NK-92 (cell line): ENCODE data around the gene PRSS12.
"Not testable (repeated sequence)": the region's sequence is repeated elsewhere in the genome, so short reads cannot be mapped to it uniquely, and the experiment has no call there.

Source experiments
- DNase-seq: peaks from one replicate; lab custom pipeline; 2025; ENCODE audit not compliant: unreplicated experiment; lab: John Stamatoyannopoulos, UW

Gene PRSS12

DNA sequence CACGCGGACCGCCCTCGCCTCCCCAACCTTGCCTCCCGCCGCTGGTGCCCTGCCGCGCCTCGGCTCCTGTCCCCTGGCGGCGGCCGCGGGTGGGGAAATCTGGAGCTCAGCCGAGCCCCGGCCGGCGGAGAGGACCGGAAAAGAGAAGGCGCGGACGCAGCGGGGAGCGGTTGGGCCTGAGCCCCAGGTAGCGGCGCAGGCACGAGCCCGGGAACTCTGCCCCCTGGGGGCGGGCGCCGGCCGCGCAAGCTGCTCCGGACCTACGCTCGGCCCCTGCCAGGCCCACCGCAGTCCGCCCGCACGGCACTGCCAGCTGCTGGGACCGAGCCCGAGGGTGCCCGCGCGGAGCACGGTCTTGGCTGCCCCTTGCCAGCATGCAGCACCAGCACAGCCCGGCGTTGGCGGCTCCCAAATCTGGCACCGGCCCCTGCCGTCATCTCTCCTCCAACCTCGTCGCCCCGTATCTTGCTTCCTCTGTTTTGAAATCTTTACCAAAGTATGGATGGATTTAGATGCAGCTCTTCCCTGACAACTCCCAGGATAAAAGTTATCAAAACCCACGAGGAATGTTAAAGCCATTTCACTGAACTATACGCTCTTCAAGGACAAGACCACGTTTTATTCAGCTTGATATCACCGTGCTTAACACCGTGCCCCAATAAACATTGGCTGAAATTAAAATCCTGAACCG lies at the start of gene PRSS12:
Gene PRSS12 (minus strand): TSS at position 161 of the 691 bp plus-strand sequence. CDS start 283 bp downstream, outside the sequence.
- DNase-seq = no peak

DNA sequence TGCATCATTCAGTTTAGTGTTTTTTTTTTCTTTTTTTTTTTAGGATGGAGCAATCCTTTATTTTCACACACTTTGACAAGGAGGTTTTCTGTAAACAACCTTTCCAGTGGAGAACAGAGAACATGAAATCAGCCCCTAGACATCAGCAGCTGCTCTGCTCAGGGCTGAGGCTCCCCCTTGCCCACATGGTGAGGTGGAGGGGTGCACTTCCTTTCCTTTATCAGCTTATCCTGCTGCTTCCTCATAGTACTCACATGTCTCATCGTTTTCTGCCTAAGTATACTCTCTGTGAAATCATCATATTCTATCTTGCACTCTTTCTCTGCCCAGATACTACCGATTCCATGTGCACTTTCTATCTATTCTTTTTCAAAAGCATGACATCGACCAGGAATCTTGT lies 47.6 kb upstream of the PRSS12 start:
- no peak for DNase-seq

GRCh38 chr4:118399883-118400282 lies 47.1 kb upstream of the PRSS12 start:
- not testable (repeated sequence) for DNase-seq

DNA sequence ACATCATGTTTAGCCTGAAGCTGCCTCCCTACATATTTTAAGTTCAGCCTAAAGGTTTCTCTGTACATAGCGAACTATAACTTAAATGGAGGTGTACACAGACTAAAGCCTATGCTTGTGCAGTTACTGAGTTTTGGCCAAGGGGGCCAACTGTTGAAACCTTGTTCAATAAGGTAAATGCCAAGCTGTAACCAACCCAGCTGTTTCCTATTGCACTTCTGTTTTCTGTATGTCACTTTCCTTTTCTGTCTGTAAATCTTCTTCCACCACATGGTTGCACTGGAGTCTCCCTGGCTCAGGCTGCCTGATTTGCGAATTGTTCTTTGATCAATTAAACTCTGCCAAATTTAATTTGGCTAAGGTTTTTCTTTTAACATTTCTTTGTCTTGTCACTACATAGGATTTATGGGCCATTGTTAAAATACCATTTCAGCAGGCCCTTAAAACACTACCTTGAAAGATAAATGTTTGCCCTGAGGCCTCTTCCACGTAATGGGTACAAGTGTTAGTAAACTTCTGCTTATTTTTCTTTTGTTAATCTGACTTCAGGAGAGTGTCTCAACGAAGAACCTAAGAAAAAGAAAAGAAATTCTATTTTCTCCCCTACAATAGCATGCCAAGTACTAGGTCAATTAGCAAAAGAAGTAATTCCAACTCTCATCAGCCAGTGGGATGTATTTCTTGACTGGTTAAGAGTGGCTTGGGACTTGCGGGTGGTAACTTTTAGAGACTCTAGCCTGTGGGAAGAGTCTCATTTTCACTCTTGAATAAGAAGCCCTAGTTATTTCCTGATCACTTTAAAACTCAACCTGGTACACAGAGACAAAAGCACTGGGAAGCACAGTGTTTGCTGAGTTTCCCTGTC lies 45.7 kb upstream of the PRSS12 start:
- no peak for DNase-seq

DNA sequence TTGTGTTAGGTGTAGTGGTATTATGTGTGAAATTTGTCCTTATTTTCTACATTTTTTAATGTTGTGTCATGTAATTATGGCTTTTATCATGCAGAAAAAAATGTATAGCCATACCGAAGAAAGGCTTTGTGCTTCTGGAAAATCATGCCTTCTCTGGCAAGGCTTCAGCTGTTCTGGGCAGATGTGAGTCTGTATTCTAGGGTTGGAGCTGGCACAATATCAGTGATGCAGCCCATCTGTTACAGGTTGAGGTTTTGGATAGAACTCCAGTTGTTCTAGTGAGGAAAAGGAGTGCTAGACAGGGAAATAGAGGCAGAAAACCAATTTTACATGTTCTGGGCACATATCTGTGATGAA lies 44.8 kb upstream of the PRSS12 start:
- no peak for DNase-seq

GRCh38 chr4:118396881-118397622 lies 44.2 kb upstream of the PRSS12 start:
- DNase-seq = no peak

- DNase-seq = no peak
Observed at GRCh38 chr4:118395057-118395644, 42.3 kb upstream of the PRSS12 start.

DNA sequence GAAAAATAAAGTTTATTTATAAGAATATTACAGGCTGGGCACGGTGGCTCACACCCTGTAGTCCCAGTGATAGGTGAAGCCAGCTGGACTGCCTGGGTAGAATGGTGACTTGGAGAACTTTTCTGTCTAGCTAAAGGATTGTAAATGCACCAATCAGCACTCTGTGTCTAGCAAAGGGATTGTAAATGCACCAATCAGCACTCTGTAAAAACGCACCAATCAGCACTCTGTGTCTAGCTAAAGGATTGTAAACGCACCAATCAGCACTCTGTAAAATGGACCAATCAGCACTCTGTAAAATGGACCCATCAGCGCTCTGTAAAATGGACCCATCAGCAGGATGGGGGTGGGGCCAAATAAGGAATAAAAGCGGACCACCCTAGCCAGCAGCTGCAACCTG lies 39.7 kb upstream of the PRSS12 start:
- DNase-seq = not testable (repeated sequence)

- no peak for DNase-seq
Observed at GRCh38 chr4:118390121-118390520, 37.3 kb upstream of the PRSS12 start.

GRCh38 chr4:118389721-118390120 lies 36.9 kb upstream of the PRSS12 start:
- DNase-seq = no peak

DNA sequence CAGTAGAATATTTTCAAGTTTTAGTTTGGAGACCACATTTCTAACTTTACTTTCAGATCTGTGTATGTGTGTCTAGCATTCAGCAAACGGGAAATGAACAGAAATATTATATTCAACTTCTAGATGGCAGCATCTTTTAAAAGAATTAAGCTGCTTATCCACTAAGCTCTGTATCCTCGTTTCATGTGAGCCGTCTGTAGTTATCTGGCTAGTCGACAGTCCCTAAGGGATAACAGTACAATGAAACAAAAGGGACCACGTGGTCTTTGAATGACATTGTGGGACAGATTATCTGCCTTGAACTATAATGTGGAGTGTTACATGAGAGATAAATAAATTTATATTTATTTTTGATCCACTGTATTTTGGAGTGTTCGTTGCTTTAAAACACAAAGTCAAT lies 35.8 kb upstream of the PRSS12 start:
- no peak for DNase-seq

GRCh38 chr4:118381902-118382301 lies 29.1 kb upstream of the PRSS12 start:
- no peak for DNase-seq

DNA sequence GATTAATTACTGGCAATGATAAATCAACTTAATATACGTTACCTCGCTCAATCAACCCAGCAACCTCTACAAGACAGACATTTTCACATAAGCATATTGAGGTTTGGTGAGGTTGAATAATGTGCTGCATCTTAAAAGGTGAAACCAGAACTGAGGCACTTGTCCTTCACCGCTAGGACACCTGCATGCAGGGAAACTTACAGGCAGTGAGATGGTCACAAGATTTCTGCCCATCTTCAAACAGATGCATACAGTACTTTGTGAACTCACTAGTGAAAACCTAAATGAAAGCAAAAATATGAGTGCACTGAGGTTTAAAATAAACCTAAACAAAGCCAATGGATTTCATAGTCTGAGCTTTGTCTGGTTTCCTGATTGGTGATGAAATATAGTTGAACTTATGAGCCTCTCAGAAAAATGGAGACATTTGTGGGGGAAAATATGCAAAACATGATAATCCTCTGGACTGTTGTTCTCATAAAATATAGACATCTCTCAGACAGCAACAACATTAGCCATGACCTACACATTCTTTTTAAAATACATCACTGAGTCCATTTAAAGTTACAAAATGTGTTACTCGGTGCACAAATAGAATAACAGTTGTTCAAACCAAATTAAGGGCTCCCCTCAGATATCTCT lies 20.9 kb upstream of the PRSS12 start:
- DNase-seq = no peak

GRCh38 chr4:118372251-118372650 lies 19.4 kb upstream of the PRSS12 start:
- DNase-seq = no peak

DNA sequence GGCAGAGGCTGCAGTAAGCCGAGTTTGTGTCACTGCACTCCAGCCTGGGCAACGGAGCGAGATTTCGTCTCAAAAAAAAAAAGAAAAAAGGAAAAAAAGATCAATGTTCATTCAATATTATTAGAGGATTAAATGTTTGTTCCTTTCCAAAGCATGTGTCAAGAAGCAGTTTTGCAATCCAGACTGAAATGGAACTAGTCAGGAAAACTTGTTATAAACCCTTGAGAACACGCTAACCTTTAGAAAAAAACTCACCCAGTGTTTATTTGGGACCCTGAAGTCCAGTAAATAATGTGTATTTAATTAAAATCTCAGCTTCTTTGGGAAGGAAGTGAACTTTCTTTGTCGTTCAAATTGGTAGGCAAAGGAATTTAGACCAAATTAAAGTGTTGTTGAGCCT lies 16.4 kb upstream of the PRSS12 start:
- no peak for DNase-seq

DNA sequence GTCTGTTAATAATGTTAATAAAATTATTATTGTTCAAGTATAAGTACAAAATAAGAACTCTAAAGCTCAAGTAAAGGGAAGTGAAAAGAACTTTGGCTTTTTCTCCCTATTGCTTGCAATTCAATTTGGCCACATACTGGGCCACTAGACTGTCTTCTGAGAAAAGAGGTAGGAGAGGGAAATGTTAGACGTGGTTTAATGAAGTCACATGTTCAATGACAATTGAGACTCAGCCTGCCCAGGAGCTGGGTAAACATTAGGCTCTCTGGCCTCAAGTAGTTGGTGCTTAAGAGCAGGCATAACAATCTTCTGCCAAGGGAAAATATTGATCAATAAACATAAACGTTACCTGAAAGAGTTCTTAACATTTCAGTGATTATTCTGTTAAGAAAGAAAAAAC lies 15.1 kb upstream of the PRSS12 start:
- DNase-seq = no peak

DNA sequence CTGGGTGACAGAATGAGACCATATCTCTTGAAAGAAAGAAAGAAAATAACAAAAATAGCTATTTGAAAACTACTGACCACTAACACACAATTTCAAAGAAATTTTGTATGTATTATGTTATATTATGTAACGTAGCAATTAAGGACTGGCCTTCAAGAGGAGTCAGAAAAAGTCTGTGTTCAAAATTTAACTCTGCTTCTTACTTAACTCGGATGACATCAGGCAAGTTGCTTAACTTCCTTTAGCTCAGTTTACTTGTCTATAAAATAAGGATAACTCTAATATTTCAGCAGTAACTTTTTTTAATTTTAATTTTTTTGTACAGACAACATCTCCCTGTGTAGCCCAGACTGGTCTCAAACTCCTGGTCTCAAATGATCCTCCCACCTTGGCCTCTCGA lies 14.6 kb upstream of the PRSS12 start:
- no peak for DNase-seq

GRCh38 chr4:118363166-118363565 lies 10.4 kb upstream of the PRSS12 start:
- DNase-seq = no peak

DNA sequence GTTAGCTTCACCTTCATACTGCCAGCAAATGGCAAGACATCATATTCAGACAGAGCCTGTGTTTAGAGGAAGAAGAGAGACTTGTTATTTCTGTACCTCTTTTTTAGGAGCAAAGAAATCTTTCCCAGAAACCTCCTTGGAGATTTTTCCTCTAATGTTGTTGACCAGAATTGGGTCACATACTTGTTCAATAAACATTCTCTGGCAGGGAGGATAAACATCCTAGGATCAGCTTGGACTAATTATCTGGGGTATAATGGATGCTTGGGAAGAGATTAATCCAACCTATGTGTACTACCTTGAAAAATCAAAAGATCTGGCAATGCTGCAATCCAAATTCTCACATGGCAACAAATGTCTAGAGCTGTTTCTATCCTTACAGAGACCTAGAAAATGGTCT lies 8.4 kb upstream of the PRSS12 start:
- no peak for DNase-seq

DNA sequence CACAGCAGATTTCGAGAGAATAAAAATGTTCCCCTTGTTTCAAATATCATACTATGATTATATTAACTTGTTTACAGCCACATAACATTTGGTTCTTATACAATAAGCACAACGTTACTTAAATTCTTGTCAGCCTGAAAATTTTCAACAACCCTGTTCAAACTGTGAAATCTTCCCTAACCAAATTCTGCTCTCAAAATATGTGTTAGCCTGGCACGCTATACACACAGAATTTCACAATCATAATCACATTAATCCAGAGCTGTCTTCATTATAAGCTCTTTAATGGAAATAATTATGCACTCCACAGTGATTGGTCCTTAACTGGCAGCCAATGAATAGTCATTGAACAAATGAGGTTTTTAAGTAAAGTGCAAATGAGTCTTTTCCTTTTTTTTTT lies 7.3 kb upstream of the PRSS12 start:
- DNase-seq = no peak

- no peak for DNase-seq
Observed at GRCh38 chr4:118357601-118358000, 4.8 kb upstream of the PRSS12 start.
